ENCODE data around the gene AMIGO2. TPM values are rescaled to one million over a fixed set of nuclear protein-coding genes. Genes with fewer than 3 reads are reported as not detected.

AMIGO2 gene
- total RNA-seq, 1 experiment from 2014 or later: 8.6 TPM

- no peaks in the 10 kb centered on the region for H3K79me1 ChIP-seq (ENCODE audit: insufficient read depth, low read depth, low read length, poor library complexity, severe bottlenecking)
- no peak overlapping the region for H3T11ph ChIP-seq (ENCODE audit: low read length)
- no peak overlapping the region for H4K91ac ChIP-seq (ENCODE audit: insufficient read length, low read depth, low read length)
- H3K9ac ChIP-seq (ENCODE audit: extremely low read depth, insufficient read length, low read length): no peak overlapping the region
- no peaks in the 10 kb centered on the region for H4K20me1 ChIP-seq (ENCODE audit: control insufficient read depth, insufficient read depth, insufficient read length)
- no peaks in the 10 kb centered on the region for H3K4me1 ChIP-seq (ENCODE audit: insufficient read depth, low read length)
- no peak overlapping the region for H3K4me2 ChIP-seq (ENCODE audit: insufficient read depth, insufficient read length, low read length)
- peaks cover 18% of the 10 kb centered on the region for H3K9me3 ChIP-seq (ENCODE audit: control insufficient read depth, low read depth, low read length)
- no peak for DNase-seq
- H3K4me1 Mint-ChIP-seq: no peaks in the 10 kb centered on the region
- H3K9me3 Mint-ChIP-seq: peaks cover 44 to 53% of the 10 kb centered on the region in 2 experiments
- H3K27ac Mint-ChIP-seq: no peak overlapping the region
- no peak overlapping the region for H3K4me3 Mint-ChIP-seq
- H2BK15ac ChIP-seq (ENCODE audit: low read depth, low read length): no peak overlapping the region
- peaks cover 15 to 42% (median 36%) of the 10 kb centered on the region in 3 experiments for H3K36me3 Mint-ChIP-seq (ENCODE audit: insufficient read depth in 1 of 3, low read depth in 3 of 3)
- H2BK20ac ChIP-seq (ENCODE audit: low read depth, low read length, poor library complexity, severe bottlenecking): no peak overlapping the region
- H3K14ac ChIP-seq (ENCODE audit: insufficient read depth, low read length): no peak overlapping the region
- no peak overlapping the region for H2BK12ac ChIP-seq (ENCODE audit: insufficient read length, low read depth, low read length)
- no peaks in the 10 kb centered on the region for H3K79me2 ChIP-seq (ENCODE audit: insufficient read depth, low read length)
- H3K23me2 ChIP-seq (ENCODE audit: insufficient read length, low read depth, low read length, poor library complexity, severe bottlenecking): no peaks in the 10 kb centered on the region
- H3K27me3 Mint-ChIP-seq (ENCODE audit: low read depth): no peaks in the 10 kb centered on the region
- no peak overlapping the region for H3K27ac ChIP-seq (ENCODE audit: insufficient read length, low read depth, low read length)
- H3K23ac ChIP-seq (ENCODE audit: insufficient read length, low read depth, low read length): no peak overlapping the region
- H2BK5ac ChIP-seq (ENCODE audit: insufficient read length, low read length): no peak overlapping the region
- H3K4ac ChIP-seq (ENCODE audit: low read depth, low read length): no peak overlapping the region
- no peak overlapping the region for H2AK5ac ChIP-seq (ENCODE audit: insufficient read length, low read length)
- H4K8ac ChIP-seq (replicated peaks; ENCODE audit: insufficient read length, low read depth, low read length): no peak overlapping the region
- H3K56ac ChIP-seq (ENCODE audit: insufficient read length, low read depth, low read length): no peak overlapping the region
- no peak overlapping the region for H2AFZ ChIP-seq (ENCODE audit: low read length)
- H3K18ac ChIP-seq (ENCODE audit: insufficient read length, low read depth, low read length): no peak overlapping the region
- no peak for TF ChIP-seq CTCF (conservative IDR thresholded peaks at IDR 0.05)
- no peak overlapping the region for H2BK120ac ChIP-seq (ENCODE audit: low read depth, low read length, poor library complexity, severe bottlenecking)
- H3K27me3 ChIP-seq (ENCODE audit: insufficient read depth, low read length): no peaks in the 10 kb centered on the region
- H4K5ac ChIP-seq (ENCODE audit: insufficient read length, low read depth, low read length): no peak overlapping the region
These were observed 25.8 kb downstream of the AMIGO2 start for GRCh38 chr12:47053961-47054360.
